Stimulated activated CD4-positive, alpha-beta T cell treated with anti-CD3 and anti-CD28 coated beads, Interleukin-1b, Interleukin-23, amount 100 ng/mL, for 48 hours (primary cell): ENCODE data around the gene STUB1.
A peak's percentile ranks its signal among the peaks of the same experiment; 100 is the strongest.

Source experiments
- DNase-seq: peaks from one replicate; pipeline ENCODE4 v3.0.0-alpha.2; 2020

STUB1 gene

DNA sequence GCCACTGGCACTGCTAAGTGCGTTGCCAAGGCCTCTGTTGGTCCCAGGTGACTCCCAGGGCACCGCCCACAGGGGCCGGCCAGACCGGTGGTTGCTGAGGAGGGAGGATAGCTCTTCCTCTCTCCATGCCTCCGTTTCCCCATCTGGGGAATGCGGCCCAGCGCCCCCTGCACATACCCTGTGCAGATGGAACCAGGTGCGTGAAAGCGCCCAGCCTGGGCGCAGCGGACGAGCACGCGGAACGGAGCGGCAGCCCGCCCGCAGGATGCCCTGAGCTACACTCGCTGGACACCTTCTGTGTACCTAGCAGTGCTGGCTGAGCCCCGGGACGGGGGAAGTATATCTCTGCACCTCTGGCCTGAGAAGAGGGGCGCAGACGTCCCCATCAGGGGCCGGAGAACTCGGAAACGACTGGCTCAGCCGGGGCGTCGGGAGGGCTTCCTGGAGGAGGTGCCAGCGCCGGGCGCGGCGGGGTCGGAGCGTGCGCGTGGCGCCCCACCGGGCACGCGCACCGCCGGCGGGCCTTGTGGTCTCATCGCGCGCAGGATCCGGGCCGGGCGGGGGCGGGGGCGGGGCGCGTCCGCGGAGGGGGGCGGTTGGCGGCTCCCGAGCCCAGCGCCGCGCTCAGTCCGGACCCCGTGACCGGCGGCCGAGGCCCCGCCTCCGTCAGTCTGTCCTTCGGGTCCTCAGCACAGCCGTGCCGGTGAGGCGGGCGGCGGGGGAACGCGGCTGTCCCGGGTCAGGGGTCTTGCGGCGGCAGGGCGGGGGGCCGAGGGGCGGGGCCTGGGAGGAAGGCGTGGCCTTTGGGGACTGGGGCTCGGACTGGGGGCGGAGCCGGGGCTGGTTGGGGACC lies 46.5 kb downstream of the STUB1 start, which contains the start of the genes CCDC78 and HAGHL:
Gene CCDC78, minus strand, starts transcription at position 6 of the 853 bp plus-strand sequence. CDS start 76 bp downstream, outside the sequence.
Gene HAGHL, plus strand, starts transcription at position 669 of the 853 bp plus-strand sequence. CDS start 404 bp downstream, outside the sequence.
- DNase-seq, result peak; percentile 33

DNA sequence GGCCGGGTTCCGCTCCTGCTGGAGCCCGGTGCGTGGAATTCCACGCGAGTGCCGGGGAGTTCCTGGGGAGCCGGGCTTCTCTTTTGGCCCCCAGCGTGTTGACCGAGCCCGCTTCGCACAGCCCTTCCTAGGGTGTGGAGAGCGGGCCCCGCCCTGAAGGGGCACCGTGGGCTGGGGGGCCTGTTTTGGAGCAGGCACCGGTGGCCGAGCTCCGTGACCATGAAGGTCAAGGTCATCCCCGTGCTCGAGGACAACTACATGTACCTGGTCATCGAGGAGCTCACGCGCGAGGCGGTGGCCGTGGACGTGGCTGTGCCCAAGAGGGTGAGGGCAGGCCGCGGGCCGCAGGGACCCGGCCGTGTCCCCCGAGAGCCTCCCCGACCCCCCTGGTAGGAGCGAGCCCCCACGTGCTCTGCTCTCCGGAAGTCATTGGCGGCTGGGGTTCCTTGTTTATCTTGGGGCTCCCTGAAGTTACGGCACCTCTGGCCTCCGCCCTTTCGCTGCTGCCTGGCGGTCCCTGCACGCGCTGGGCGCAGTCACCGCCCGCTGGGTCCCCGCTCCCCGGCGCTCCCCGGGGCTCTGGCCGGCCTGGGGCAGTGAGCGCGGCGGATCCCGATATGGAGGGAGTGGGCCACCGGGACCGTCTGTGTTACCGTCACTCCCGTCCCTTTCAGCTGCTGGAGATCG lies 47.2 kb downstream of the STUB1 start:
- no peak for DNase-seq

DNA sequence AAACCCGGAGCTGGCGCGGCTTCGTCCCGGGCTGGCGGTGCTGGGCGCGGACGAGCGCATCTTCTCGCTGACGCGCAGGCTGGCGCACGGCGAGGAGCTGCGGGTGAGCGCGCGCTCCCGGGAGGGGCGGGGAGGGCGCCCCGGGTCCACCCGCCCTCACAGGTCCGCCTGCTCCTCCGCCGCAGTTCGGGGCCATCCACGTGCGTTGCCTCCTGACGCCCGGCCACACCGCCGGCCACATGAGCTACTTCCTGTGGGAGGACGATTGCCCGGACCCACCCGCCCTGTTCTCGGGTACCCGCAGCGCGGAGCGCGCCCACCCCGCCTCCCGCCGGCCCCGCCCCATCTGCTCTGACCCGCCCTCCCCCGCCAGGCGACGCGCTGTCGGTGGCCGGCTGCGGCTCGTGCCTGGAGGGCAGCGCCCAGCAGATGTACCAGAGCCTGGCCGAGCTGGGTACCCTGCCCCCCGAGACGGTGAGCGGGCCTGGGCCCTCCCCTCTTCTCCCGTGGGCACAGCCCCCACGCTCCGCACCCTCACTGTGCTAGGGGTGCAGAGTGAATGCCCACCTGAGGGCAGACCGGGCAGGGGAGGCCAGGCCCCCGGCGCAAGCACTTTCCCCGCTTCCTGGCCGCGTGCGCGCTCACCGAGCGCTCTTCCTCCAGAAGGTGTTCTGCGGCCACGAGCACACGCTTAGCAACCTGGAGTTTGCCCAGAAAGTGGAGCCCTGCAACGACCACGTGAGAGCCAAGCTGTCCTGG lies 48.1 kb downstream of the STUB1 start:
- peak; percentile 56 for DNase-seq

GRCh38 chr16:728890-729744 lies 48.9 kb downstream of the STUB1 start:
- no peak for DNase-seq

- no peak for DNase-seq
These were observed 49.8 kb downstream of the STUB1 start for GRCh38 chr16:729768-730665.

DNA sequence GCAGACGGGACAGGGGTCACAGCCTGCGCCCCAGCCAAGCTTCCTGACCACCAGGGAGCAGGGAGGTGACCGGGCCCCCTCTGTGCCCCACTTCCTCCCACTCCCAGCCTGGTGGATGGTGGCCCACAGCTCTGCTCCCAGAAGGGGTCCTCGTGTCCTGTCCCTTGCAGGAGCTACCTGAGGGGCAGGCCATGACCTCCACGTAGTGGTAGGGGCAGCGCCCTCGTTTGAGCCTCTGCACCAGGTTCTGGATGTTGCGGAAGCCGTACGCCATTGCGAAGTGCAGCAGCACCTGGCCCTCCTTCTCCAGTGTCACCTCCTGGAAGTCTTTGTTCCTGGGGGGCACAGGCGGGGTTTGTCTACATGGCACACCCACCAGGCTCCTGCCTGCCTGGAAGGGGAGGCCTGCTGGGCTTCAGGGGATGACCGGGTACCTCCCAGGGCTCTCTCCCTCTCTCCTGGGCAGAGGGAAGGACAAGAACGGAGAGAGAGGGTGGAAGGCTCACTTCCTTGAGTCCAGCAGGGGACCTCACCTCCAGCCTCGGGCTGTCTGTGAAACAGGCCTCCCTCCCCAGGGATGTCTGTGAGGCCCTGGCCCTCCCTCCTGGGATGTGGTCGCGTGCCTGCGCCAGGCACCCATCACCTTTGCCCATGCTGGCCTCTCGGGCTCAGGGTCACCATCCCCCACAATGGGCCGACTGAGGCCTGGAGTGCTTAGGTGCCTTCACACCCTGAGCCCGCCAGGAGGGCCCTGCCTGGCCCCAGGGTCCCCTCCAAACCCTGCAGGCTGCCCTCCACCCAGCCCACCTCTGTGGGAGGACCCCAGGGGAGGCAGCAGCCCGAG lies 50.7 kb downstream of the STUB1 start:
- no peak for DNase-seq

DNA sequence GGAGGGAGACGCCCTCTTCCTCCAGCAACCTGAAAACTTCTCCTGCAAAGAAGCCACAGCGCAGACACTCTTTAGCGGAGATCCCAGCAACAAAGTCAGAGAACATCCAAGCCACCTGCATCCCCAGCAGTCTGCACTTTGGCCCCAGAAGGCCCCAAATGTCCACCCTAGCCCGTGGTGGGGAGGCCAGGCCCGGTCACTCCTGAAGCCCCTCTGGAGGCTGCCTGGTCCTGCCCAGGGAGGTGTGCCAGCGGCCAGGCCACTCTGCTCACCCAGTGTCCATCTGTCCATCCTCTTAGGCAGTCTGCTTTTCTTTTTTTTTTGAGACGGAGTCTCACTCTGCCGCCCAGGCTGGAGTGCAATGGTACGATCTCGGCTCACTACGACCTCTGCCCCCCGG lies 52.1 kb downstream of the STUB1 start:
- no peak for DNase-seq
